ENCODE measurements around the gene LYRM4. TPM values are rescaled to one million over a fixed set of nuclear protein-coding genes. Genes with fewer than 3 reads are reported as not detected.

The LYRM4 gene
- total RNA-seq, 6 experiments from 2014 or later = 5.7 to 11.5 (median 8.5) TPM

DNA sequence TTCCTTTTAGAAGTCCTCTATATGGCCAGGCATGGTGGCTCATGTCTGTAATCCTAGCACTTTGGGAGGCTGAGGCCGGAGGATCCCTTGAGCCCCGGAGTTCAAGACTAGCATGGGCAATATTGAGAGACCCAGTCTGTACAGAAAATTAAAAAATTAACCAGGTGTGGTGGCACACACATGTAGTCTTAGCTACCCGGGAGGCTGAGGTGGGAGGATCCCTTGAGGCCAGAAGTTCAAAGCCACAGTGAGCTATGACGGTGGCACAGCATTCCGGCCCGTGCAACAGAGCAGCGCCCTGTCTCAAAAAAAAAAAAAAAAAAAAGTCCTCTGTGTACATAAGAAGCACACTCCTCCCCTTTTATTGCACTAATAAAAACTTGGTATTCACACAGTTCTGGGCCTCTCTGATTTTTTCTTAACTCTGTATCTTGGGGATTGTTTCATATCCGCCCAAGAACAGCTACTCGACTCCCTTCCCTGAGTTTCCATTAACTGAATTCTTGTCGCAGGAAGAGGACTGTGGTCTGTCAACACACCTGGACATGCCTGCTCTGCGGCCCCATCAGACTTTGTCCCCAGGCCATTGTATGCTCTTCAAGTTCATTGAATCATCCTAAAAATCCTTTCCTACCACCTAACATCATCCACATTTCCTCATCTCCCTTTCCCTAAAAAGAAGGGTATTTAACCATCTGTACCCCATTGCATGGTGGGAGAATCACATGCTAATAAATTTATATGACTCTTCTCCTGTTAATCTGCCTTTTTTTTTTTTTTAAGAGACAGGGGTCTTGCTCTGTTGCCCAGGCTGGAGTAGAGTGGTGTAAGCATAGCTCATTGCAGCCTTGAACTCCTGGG, 201.5 kb downstream of the LYRM4 start:
- no peaks in the 10 kb centered on the region for H3K27me3 ChIP-seq
- peaks cover 0 to 30% (median 9%) of the 10 kb centered on the region in 4 donors for H3K4me1 ChIP-seq
- intact Hi-C loops (cut with DNase I) = no loop called here
- TF ChIP-seq CTCF (IDR thresholded peaks at IDR 0.05) = no peak
- no peak for TF ChIP-seq POLR2A (IDR thresholded peaks at IDR 0.05)
- DNase-seq (peak; percentile 48 to 76 (median 75)), ATAC-seq (peak; percentile 70 to 88 (median 78))
- peak overlapping the region; percentile 41 to 93 (median 78) for H3K27ac ChIP-seq
- no peaks in the 10 kb centered on the region for H3K36me3 ChIP-seq
- WGBS (ENCODE audit: insufficient coverage, low coverage, low lambda C conversion rate, missing lambda C conversion rate) = 39% methylated on average over 7 of the region's 11 CpGs
- no peaks in the 10 kb centered on the region for H3K9me3 ChIP-seq
- no peak overlapping the region for H3K4me3 ChIP-seq

Small RNA genes within 50 kb of the gene (microRNA-seq; reads per million reads assigned to microRNA genes)
- gene MIR3691 = 0.87 to 4.5 reads per million in 2 donors

Small RNA genes within 50 kb of the gene (small RNA-seq; reads per million reads assigned to genes)
- 0.68 to 1.0 reads per million in 2 experiments for gene MIR3691

Other genes starting within 250 kb of the LYRM4 start
- under 1 TPM; 0.35 to 0.98 (median 0.52) TPM for gene PPP1R3G, start 175.6 kb downstream of the LYRM4 start, total RNA-seq
- gene FARS2, start 563 bp upstream of the LYRM4 start, total RNA-seq = 10 to 100 TPM in 5 of 6 experiments, 1 to 10 TPM in 1; 7.2 to 12.9 (median 11.7) TPM

All from right lobe of liver (tissue), 6 donors.